Hematopoietic multipotent progenitor cell (in vitro differentiated cells): ENCODE data around the gene OBSCN. TPM values are rescaled to one million over a fixed set of nuclear protein-coding genes. Genes with fewer than 3 reads are reported as not detected.
A peak's percentile ranks its signal among the peaks of the same experiment; 100 is the strongest.

Experiments used
- DNase-seq, 3 donors: peaks; one replicate each; pipeline ENCODE4 v3.0.0-alpha.2; 2011 to 2015; ENCODE audit warnings: low read depth in 2 of 3, low spot score in 2 of 3
- total RNA-seq: library from RNA; depleted of rRNA; stranded (reverse); fragments of >200 nt; gene quantifications from one replicate; pipeline ENCODE4 v1.2.3, GENCODE V29; 2012

Gene OBSCN
- total RNA-seq, 1 donor = 85.9 TPM

DNA sequence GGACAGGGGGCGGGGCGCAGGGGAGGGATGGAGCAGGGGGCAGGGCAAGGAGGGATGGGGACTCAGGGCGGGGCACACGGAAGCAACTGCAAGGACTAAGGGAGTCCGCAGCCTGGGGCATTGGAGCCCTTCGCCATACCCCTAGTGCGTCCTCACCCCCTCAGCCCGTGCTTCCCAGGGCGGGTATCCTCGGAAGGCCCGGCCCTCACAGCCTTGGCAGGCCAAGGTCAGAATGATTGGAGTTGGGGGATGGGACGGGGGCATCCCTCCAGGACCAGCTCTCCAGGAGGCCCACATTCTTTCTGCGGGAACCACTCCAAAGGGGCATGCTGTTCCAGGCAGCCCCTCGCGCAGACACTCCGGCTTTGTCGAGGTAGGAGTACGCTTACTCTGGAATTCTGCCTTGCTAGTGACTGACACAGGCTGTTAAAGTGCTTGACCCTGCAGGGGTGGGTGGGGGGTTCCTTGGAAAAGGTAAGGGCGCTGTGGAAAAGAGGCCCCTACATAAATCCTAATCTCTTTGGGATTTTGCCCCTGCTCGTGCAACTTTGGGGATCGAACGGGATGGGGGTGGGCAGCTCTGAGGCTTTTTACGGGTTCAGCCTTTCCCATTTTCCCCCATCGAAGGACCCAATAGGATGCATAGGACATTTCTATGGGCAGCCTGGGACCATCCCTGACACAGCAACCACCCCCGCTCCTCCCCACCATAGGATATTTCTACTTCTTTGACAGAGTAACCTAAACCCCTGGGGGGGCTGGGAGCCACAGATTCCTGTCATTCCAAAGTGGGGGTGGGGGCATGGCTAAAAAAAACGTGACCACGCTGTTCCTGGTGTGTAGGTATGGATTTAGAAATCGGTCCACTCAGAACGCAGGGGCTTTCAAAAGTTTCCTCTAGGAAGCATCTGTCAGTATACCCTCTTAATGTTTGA, 199.5 kb downstream of the OBSCN start:
- DNase-seq = no peak

DNA sequence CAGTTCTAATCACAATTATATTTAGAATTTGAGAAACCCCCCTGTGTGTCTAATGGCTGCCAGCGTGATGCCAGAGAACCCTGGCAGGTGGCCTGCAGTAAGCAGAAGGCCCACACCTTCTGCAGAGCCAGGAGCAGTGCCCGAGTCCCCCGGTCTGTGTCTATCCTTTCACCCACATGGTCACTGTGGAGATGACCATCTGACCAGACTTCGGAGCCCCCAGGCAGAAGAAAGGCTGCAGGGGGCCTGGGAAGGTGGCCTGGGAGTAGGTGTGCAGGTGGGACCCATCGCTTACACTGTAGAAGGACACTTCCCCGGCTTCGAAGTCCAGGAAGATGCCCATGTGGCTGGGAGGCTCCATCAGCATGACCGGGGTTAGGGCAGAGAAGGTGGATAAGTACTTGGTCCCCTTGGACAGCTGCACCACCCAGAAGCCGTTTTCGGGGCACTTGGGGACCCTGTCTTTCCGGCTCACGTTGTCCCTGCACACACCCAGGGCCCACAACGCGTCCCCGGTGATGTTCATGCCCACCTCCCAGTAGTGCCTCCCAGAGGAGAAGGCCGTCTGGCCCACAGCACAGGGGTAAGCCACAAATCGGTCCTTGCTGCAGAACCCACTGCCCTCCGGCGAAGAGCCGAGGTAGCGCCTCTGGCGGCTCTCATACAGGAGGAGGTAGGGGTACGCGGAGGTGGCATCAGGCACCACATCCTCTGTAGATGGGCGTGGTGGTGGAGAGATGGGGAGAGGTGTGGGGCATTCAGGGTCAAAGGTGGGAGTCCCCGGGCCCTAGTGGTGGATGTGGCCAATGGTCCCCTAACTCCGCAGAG, 200.4 kb downstream of the OBSCN start:
- no peak for DNase-seq

DNA sequence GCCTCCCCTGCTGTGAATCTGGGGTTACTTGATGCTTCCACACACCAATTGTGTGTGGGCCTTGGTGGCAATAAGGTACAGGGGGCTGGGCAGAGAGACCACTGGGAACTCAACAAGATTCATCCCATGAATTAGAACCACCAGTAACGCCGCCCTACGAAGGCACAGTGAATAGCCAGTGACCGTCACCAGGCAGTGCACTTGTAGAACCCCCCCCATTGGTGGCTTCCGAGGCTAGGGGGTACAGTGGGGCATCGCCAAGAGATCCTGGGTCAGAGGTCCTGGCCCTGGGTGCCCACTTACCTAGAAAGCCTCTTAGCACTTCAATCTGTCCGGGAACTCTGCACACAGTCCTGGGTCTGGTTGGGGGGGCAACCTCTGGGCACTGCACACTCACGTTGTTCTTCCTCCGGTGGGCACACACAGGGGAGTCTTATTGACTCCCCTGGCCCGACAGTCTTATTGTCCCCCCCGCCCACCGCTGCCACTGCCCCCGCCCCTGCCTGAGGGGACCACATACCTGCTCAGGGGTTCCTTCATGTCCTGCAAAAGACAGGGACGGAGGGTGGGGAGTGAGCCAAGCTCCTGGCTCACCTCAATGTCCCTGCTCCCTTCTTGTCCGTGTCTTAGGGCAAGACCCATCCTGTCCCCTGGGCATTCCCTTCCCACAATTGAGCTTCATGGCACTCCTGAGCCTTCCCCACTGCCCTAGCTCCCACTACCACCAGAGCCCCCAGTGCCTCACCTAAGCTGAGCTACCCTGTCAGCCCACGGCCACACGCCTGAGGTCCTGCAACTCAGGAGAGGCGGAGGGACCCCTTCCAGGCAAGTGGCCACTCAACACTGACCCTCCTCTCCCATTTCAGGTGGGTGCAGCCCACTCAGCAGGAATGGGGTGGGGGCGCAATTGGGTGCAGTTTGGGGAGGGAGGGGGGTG, 201.3 kb downstream of the OBSCN start:
- no peak for DNase-seq

DNA sequence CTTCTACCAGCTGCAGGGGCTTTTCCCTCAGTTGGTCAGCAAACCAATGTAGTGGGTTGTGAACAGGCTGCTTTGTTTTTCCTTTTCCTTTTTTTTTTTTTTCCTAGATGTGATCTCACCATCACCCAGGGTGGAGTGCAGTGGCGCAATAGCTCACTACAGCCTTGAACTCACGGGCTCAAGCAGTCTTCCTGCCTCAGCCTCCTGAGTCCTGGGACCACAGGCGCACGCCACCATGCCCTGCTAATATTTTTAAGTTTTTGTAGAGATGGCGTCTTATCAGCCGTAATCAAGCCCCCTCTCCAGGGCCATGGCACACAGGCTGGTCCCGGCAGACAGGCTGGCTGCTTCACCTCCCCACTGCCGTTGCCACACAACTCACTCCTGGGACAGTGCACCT, 202.2 kb downstream of the OBSCN start:
- no peak for DNase-seq

DNA sequence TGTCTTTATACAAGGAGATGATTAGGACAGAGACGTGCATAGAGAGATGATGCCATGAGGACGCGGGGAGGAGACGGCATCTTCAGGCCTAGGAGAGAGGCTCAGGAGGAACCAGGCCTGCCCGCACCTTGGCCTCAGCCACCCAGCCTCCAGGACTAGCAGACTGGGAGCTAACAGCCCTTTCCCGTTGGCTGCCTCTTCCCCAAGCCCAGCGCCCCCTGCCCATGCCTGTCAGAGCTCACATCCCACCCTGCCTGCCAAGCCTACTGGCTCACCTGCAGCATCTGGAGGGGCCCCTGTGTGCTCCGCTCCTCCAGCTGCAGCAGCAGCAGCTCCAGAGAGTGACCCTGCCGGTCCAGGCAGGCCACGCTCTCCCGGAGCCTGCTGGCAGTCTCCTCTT, 202.8 kb downstream of the OBSCN start:
- DNase-seq = no peak

DNA sequence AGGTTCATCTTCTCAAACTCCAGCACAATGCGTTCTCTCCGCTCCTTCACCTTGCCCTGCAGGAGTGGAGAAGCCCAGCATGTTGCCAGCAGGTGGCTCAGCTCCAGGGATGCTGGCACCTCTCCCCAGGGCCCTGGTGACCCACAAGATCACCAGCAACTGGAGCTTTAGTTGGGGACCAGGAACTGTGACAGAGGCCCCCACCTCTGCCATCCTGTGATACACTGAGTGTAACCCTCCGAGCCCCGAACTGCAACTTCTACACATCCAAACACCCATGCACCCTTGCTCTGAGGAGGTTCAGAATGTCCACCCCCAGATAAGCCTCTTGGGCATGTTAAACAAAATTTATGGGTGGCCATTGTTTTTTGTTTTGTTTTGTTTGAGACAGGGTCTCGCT, 203.3 kb downstream of the OBSCN start:
- DNase-seq = no peak

DNA sequence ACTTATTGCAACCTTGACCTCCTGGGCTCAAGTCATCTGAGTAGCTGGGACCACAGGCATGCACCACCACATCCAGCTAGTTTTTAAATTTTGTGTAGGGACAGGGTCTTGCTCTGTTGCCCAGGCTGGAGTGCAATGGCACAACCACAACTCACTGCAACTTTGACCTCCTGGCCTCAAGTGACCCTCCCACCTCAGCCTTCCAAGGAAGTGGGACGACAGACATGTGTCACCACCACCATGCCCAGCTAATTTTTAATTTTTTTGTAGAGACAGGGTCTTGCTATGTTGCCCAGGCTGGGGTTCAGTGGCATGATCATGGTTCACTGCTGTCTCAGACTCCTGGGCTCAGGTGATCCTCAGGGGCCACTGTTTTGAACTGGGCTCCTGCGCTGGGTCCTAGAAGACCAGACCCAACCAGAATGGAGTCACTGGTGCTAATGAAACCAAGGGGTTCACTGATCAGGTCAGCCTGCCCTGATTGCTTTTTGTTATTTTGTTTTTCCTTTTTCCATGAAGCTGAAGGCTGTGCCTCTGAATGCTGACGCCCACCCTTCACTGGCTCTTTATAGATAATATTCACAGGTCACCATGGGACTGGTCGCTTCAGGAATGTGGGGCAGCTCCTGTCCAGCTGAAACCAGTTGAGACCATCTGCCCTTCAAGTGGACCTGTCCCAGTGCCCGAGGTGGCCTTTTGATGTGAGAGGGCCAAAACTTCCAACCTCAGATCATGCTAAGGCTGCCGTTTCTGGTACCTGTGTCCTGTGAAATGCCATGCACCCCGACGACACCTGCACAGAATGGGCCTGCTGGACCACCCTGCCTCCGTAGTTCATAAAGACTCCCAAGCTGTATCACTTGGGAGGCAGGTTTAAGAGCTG, 203.9 kb downstream of the OBSCN start:
- no peak for DNase-seq

DNA sequence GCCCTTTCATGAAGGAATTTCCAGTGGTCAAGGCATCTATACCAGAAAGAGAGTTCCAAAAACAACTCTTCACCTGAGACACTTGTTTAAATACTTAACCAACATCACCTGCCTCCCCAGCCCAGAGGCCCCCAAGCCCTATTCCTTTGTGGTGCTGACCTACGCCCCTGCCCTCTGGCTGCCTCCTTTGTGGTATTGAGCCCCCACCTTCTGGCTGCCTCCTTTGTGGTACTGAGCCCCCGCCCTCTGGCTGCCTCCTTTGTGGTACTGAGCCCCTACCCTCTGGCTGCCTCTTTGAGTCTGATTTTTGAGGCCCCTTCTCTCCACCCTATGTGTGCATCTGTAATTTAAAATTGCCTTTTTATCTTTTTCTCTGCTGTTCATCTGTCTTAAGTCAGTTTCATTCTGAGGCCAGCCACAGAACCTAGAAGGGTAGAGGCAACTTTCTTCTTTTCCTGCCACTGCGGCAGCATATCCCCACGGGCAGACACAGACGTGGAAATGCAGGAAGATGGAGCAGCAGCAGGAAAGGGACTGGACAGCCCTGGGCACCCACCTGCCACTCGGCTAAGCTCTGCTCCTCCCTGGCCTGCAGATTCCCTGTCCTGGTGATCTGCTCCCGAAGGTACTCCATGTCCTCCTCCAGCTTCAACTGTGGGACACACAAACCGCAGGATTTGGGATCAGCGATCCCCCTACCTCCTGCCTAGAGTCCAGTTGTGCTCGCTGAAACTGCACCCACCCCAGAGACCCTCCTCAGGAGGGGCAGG, 205.6 kb downstream of the OBSCN start:
- DNase-seq = no peak

DNA sequence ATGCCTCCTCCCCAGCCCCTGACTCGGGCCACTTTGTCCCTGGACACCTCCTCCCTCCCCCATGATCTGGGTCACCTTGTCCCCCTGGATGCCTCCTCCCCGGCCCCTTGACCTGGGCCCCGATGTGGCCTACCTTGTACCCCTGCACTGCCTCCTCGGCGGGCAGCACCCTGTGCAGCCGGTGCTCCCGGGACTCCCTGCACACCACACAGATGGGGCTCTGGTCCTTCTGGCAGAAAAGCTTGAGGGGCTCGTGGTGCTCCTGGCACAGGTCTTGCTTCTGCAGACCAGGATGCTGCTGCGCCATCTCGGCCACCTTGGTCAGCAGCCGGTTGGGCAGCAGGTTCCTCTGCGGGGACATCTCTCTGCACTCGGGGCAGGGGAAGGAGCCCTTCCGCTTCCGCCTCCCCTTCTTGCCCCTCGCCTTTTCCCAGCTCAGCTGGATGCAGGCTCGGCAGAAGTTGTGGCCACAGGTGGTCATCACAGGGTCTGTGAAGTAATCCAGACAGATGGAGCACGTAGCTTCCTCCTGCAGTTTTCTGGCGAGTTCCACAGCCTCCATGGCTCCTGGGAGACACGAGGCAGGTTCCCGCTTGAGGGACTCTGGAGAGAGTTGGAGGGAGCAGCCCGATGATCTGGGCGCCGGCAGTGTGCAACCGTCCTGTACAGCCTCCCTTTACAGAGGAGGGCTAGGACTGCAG, 206.8 kb downstream of the OBSCN start:
- no peak for DNase-seq

DNA sequence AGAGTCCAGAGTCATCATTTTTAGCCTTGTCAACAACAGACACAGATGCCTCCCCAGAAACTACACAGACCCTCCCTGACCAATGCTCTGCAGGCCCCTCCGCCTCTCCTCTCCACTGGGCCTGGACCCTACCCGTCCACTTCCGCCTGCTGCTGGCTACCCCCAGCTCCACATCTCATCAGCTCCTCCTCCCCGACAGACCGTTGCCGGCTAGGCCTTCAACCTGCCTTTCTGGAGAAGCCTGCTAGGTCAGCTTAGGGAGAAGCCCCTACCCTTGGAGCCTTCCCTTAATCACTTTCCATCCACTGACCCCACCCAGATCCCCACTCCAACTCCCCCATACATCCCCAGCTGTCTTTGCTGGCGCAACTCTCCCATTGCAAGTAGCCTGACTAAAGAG, 207.4 kb downstream of the OBSCN start:
- DNase-seq = no peak

DNA sequence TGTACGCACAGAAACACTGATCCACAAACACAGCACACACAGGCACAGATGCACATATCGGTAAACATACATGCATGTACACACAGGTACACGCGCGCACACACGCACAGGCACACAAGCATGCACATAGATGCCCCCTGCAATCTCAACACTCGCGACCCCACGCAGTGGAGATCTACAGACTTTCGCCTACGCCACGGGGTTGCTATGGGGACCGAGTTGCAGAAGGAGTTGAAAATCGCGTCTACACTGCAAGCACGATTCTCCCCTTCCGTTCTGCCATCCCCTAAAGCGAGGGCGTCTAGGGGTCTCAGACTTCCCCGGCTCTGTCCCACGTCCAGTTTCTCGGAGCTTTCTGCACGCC, 208.0 kb downstream of the OBSCN start:
- DNase-seq = peak in 1 of 3 donors; percentile 9

DNA sequence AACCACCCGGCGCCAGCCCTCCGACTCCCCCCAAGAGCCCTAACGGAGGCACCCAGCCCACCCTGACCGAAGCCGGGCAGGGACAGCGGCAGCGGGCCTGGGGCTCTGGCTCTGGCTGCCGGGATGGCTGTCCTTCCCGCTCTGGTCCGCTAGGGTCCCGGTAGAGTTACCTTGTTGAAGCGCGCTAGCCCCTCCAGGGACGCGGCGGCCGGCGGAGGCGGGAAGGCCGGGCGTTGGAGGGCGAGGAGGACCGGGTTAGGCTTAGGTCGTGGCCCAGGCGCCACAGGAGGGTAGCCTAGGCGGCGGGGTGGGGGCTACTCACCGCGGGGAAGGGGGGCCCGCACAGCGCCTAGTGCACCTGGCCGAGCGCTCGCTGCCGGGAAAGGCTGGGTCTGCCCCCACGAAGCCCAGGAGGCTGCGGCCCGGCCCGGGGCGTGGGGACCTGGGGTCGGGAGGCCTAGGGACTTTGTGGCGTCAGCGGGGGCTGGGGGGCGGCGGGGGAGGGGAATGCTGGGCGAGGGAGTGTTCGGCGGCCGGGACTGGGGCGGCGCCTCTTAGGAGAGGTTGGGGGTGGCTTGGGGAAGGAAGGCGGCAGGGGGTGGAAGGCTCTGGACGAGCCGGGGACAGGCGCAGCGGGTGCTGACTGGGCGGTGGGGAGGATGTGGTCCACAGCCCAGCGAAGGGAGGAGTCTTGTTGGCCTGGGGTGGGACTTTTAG, 208.5 kb downstream of the OBSCN start, which contains the start of gene TRIM17:
Gene TRIM17, minus strand, starts transcription at position 645 of the 717 bp plus-strand sequence. CDS start 1,789 bp downstream, outside the sequence.
- DNase-seq = peak in 2 of 3 donors; percentile 36 to 47

DNA sequence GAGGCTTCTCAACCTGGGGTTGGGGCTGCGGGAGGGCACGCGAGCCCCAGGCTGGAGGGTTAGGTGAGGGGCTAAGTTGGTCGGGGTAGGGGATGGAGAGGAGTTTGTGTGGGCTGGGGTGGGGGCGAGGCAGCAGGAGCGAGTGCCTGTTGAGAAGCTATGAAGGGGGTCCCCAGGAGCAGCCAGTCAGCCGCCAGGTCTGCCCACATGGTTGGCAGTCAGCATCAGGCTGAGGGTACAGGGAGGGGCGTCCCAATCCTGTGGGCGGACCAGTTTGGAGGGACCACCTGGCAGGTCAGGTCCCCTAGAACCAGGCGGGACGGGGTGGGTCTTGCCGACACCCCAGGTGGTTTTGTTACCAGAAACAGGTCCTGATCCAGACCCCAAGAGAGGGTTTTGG, 209.2 kb downstream of the OBSCN start:
- no peak for DNase-seq

DNA sequence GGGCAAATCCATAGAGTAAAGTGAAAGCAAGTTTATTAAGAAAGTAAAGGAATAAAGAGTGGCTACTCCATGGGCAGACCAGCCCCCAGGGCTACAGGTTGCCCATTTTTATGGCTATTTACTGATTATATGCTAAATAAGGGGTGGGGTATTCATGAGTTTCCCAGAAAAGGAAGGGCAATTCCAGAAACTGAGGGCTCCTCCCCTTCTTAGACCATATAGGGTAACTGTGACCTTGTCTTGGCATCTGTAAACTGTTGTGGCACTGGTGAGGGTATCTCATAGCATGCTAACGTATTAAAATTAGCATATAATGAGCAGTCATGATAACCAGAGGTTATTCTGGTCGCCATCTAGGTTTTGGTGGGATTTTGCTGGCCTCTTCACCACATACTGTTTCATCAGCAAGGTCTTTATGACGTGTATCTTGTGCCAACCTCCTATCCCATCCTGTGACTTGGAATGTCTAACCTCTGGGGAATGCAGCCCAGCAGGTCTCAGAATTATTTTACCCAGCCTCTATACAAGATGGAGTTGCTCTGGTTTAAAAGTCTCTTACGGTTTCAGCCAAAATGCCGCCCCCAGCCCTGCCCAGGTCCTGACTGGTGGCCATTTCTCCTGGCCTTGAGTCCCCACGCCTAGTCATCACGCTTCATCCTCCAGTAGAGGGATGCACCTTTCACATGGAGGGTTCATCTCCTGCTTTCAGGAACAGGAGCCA, 209.8 kb downstream of the OBSCN start:
- no peak for DNase-seq

DNA sequence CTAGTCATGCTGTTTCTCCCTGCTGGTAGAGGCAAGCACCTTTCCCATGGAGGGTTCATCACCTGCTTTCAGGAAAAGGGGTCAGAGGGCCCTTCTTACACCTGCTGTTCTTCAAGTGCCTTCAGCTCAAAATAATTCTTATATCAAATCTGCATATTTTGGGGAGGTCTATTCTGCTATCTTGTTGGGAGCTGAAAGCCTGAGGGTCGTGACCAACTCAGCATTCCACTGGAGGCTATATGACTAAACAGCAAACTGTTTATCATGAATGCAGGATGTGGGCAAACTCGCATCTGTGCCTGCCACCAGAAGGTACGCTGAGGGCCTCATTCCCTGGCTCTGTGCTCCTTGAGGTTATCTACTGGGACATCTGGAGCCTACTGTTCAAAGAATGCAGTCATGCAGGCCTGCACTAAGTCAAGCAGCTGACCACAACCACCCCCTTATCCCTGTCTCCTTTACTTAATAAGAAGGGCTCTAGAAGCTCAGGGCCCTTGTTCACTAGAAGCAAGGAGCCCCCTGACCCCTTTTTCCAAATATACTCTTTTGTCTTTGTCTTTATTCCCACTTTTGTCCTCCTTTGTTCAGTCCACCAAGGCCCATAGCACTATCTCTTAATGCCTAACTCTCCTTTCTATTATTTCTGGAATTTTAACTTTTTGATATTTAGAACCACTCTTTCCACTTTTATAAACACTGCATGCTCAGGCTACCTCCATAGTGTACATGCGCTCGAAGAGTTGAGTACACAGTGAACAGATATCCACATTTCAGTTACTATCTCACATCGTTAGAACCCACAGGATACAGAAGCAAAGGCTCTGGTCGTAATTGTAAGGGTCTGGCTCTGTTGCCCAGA, 213.4 kb downstream of the OBSCN start:
- no peak for DNase-seq
